ENCODE measurements around the gene TBCD. TPM values are rescaled to one million over a fixed set of nuclear protein-coding genes. Genes with fewer than 3 reads are reported as not detected.
A peak's percentile ranks its signal among the peaks of the same experiment; 100 is the strongest.

Gene TBCD
- total RNA-seq, 1 donor, result 22.5 TPM

GRCh38 chr17:82890926-82891678 lies 139.2 kb downstream of the TBCD start:
- H3K4me3 ChIP-seq (ENCODE audit: low read depth, low read length), result no peak overlapping the region
- no peak for TF ChIP-seq CTCF (IDR thresholded peaks at IDR 0.05; ENCODE audit: insufficient read depth, low read depth, low read length)
- no peak for DNase-seq (ENCODE audit: low read depth)

GRCh38 chr17:82891911-82892310 lies 140.0 kb downstream of the TBCD start:
- no peak overlapping the region for H3K4me3 ChIP-seq (ENCODE audit: low read depth, low read length)
- DNase-seq (ENCODE audit: low read depth), result no peak
- TF ChIP-seq CTCF (IDR thresholded peaks at IDR 0.05; ENCODE audit: insufficient read depth, low read depth, low read length), result no peak

GRCh38 chr17:82892899-82893565 lies 141.2 kb downstream of the TBCD start:
- no peak overlapping the region for H3K4me3 ChIP-seq (ENCODE audit: low read depth, low read length)
- no peak for TF ChIP-seq CTCF (IDR thresholded peaks at IDR 0.05; ENCODE audit: insufficient read depth, low read depth, low read length)
- no peak for DNase-seq (ENCODE audit: low read depth)

- DNase-seq (ENCODE audit: low read depth), result peak; percentile 82
- no peak for TF ChIP-seq CTCF (IDR thresholded peaks at IDR 0.05; ENCODE audit: insufficient read depth, low read depth, low read length)
- H3K4me3 ChIP-seq (ENCODE audit: low read depth, low read length), result peak overlapping the region; percentile 25
Measured at GRCh38 chr17:82893779-82894178, 141.9 kb downstream of the TBCD start.

- no peak for TF ChIP-seq CTCF (IDR thresholded peaks at IDR 0.05; ENCODE audit: insufficient read depth, low read depth, low read length)
- DNase-seq (ENCODE audit: low read depth), result no peak
Measured at GRCh38 chr17:82894389-82894788, 142.5 kb downstream of the TBCD start.

GRCh38 chr17:82895087-82895486 lies 143.2 kb downstream of the TBCD start:
- no peak overlapping the region for H3K4me3 ChIP-seq (ENCODE audit: low read depth, low read length)
- no peak for DNase-seq (ENCODE audit: low read depth)
- no peak for TF ChIP-seq CTCF (IDR thresholded peaks at IDR 0.05; ENCODE audit: insufficient read depth, low read depth, low read length)

More at GRCh38 chr17:82894389-82894788, 142.5 kb downstream of the TBCD start:
- no peak overlapping the region for H3K4me3 ChIP-seq (ENCODE audit: low read depth, low read length)
